H9 (cell line): ENCODE results near the gene TIMM8B. TPM values are rescaled to one million over a fixed set of nuclear protein-coding genes. Genes with fewer than 3 reads are reported as not detected.

ENCODE experiments used
- DNase-seq: peaks from one replicate; pipeline ENCODE4 v3.0.0-alpha.2; 2017
- H2AFZ ChIP-seq: one replicate; pipeline ENCODE4 v1.6.1; 2013; ENCODE audit warnings: mild to moderate bottlenecking, low read length, control low read depth, moderate library complexity
- H2AK5ac ChIP-seq: 2 replicates; pipeline ENCODE4 v1.6.1; 2013; ENCODE audit warnings: low read length, control low read depth, mixed read lengths; ENCODE audit not compliant: insufficient read length
- H2BK120ac ChIP-seq: one replicate; pipeline ENCODE4 v1.6.1; 2013; ENCODE audit warnings: low read depth, mild to moderate bottlenecking, low read length, control low read depth, inconsistent platforms; ENCODE audit not compliant: poor library complexity, severe bottlenecking
- H2BK12ac ChIP-seq: 2 replicates; pipeline ENCODE4 v1.6.1; 2013; ENCODE audit warnings: low read length, control low read depth, mixed read lengths, low read depth; ENCODE audit not compliant: insufficient read length
- H2BK15ac ChIP-seq: 2 replicates; pipeline ENCODE4 v1.6.1; 2013; ENCODE audit warnings: low read depth, low read length, control low read depth
- H2BK20ac ChIP-seq: one replicate; pipeline ENCODE4 v1.6.1; 2013; ENCODE audit warnings: low read depth, mild to moderate bottlenecking, low read length, control low read depth, inconsistent platforms; ENCODE audit not compliant: poor library complexity, severe bottlenecking
- H2BK5ac ChIP-seq: 2 replicates; pipeline ENCODE4 v1.6.1; 2013; ENCODE audit warnings: low read length, control low read depth, mixed read lengths; ENCODE audit not compliant: insufficient read length
- H3K14ac ChIP-seq: 2 replicates; pipeline ENCODE4 v1.6.1; 2013; ENCODE audit warnings: low read length, control low read depth; ENCODE audit not compliant: insufficient read depth
- H3K18ac ChIP-seq: 2 replicates; pipeline ENCODE4 v1.6.1; 2013; ENCODE audit warnings: low read depth, mild to moderate bottlenecking, mixed read lengths, low read length, control low read depth; ENCODE audit not compliant: insufficient read length
- H3K23ac ChIP-seq: 2 replicates; pipeline ENCODE4 v1.6.1; 2013; ENCODE audit warnings: low read length, control low read depth, mixed read lengths, low read depth; ENCODE audit not compliant: insufficient read length
- H3K23me2 ChIP-seq: 2 replicates; pipeline ENCODE4 v1.6.1; 2013; ENCODE audit warnings: low read depth, mild to moderate bottlenecking, mixed read lengths, low read length, control low read depth; ENCODE audit not compliant: insufficient read length, poor library complexity, severe bottlenecking
- H3K27ac ChIP-seq: 2 replicates; pipeline ENCODE4 v1.5.1; 2013; ENCODE audit warnings: low read length, control low read depth, mixed read lengths, low read depth; ENCODE audit not compliant: insufficient read length
- H3K27me3 ChIP-seq: 2 replicates; pipeline ENCODE4 v1.6.1; 2013; ENCODE audit warnings: low read length, control low read depth, inconsistent platforms; ENCODE audit not compliant: insufficient read depth
- H3K4ac ChIP-seq: 2 replicates; pipeline ENCODE4 v1.6.1; 2013; ENCODE audit warnings: low read depth, mild to moderate bottlenecking, control low read depth, inconsistent platforms, low read length, moderate library complexity
- H3K4me1 ChIP-seq: 2 replicates; pipeline ENCODE4 v1.6.1; 2013; ENCODE audit warnings: low read length, control low read depth, inconsistent platforms; ENCODE audit not compliant: insufficient read depth
- H3K4me2 ChIP-seq: 2 replicates; pipeline ENCODE4 v1.6.1; 2013; ENCODE audit warnings: low read length, control low read depth, mixed read lengths; ENCODE audit not compliant: insufficient read length, insufficient read depth
- H3K56ac ChIP-seq: 2 replicates; pipeline ENCODE4 v1.6.1; 2013; ENCODE audit warnings: low read depth, mild to moderate bottlenecking, mixed read lengths, low read length, control low read depth; ENCODE audit not compliant: insufficient read length
- H3K79me1 ChIP-seq: 2 replicates; pipeline ENCODE4 v1.6.1; 2013; ENCODE audit warnings: low read depth, mild to moderate bottlenecking, moderate library complexity, low read length, control low read depth, inconsistent platforms; ENCODE audit not compliant: insufficient read depth, poor library complexity, severe bottlenecking
- H3K79me2 ChIP-seq: 2 replicates; pipeline ENCODE4 v1.6.1; 2013; ENCODE audit warnings: low read length, control low read depth, inconsistent platforms; ENCODE audit not compliant: insufficient read depth
- H3K9ac ChIP-seq: 2 replicates; pipeline ENCODE4 v1.6.1; 2013; ENCODE audit warnings: low read length, control low read depth, mixed read lengths; ENCODE audit not compliant: insufficient read length; ENCODE audit errors: extremely low read depth
- H3K9me3 ChIP-seq: one replicate; pipeline ENCODE4 v1.6.1; 2013; ENCODE audit warnings: low read depth, low read length, inconsistent platforms; ENCODE audit not compliant: control insufficient read depth
- H3T11ph ChIP-seq: one replicate; pipeline ENCODE4 v1.6.1; 2013; ENCODE audit warnings: mild to moderate bottlenecking, low read length, control low read depth, inconsistent platforms
- H4K20me1 ChIP-seq: one replicate; pipeline ENCODE4 v1.6.1; 2013; ENCODE audit not compliant: control insufficient read depth, insufficient read length, insufficient read depth
- H4K5ac ChIP-seq: 2 replicates; pipeline ENCODE4 v1.6.1; 2013; ENCODE audit warnings: low read depth, mild to moderate bottlenecking, mixed read lengths, low read length, control low read depth; ENCODE audit not compliant: insufficient read length
- H4K8ac ChIP-seq: replicated peaks from 2 replicates; pipeline ENCODE4 v1.6.1; 2013; ENCODE audit warnings: low read length, control low read depth, mixed read lengths, low read depth; ENCODE audit not compliant: insufficient read length
- H4K91ac ChIP-seq: 2 replicates; pipeline ENCODE4 v1.6.1; 2013; ENCODE audit warnings: low read depth, mild to moderate bottlenecking, moderate library complexity, mixed read lengths, low read length, control low read depth; ENCODE audit not compliant: insufficient read length
- H3K27ac Mint-ChIP-seq, 3 experiments: 2 replicates in 2 of 3; 3 replicates in 1 of 3; pipeline ENCODE4 v1.8.0; 2020 to 2021; ENCODE audit warnings: mixed read lengths in 3 of 3, mild to moderate bottlenecking in 1 of 3, moderate library complexity in 1 of 3
- H3K27me3 Mint-ChIP-seq: 2 replicates; pipeline ENCODE4 v1.8.0; 2021; ENCODE audit warnings: low read depth, mild to moderate bottlenecking, moderate library complexity, mixed read lengths
- H3K36me3 Mint-ChIP-seq, 3 experiments: 2 replicates in 2 of 3; 3 replicates in 1 of 3; pipeline ENCODE4 v1.8.0; 2020 to 2021; ENCODE audit warnings: low read depth in 3 of 3, mixed read lengths in 3 of 3; ENCODE audit not compliant: insufficient read depth in 1 of 3
- H3K4me1 Mint-ChIP-seq, 2 experiments: 2 replicates each; pipeline ENCODE4 v1.8.0; 2020; ENCODE audit warnings: mixed read lengths in 2 of 2
- H3K4me3 Mint-ChIP-seq, 2 experiments: 2 replicates in 1 of 2; 3 replicates in 1 of 2; pipeline ENCODE4 v1.8.0; 2020 to 2021; ENCODE audit warnings: mild to moderate bottlenecking in 2 of 2, mixed read lengths in 2 of 2, moderate library complexity in 1 of 2
- H3K9me3 Mint-ChIP-seq, 2 experiments: 2 replicates in 1 of 2; 3 replicates in 1 of 2; pipeline ENCODE4 v1.8.0; 2020; ENCODE audit warnings: mild to moderate bottlenecking in 2 of 2, mixed read lengths in 2 of 2, moderate library complexity in 1 of 2
- WGBS: extraction: QIAGEN DNeasy Blood & Tissue Kit; methylation state at CpG from one replicate; pipeline ENCODE4 v1.1.7; 2013; ENCODE audit warnings: missing lambda C conversion rate, low lambda C conversion rate, mixed read lengths; ENCODE audit not compliant: insufficient read length; ENCODE audit errors: extremely low coverage; 5-methylcytosine and 5-hydroxymethylcytosine counted together
- total RNA-seq: library from RNA; stranded (reverse); gene quantifications from 2 replicates; pipeline ENCODE4 v1.2.1, GENCODE V29; 2021
- TF ChIP-seq, protein P1 (sequence below): fragments of 200-600 bp; sonication (generic); conservative IDR thresholded peaks from 3 replicates; pipeline ENCODE4 v1.8.0; 2021; ENCODE audit warnings: antibody characterized with exemption, mild to moderate bottlenecking

Gene TIMM8B
- total RNA-seq, 1 experiment from 2014 or later: 84.4 TPM

GRCh38 chr11:112062923-112063322 is 23.6 kb downstream of the TIMM8B start:
- WGBS: no CpG with 5 or more reads among the region's 1 CpG
- Histone ChIP-seq H3K14ac (no peak overlapping the region), H3K4me2 (no peak overlapping the region), H3K79me2 (no peaks in the 10 kb centered on the region), H3T11ph (no peak overlapping the region), H3K23me2 (no peaks in the 10 kb centered on the region), H2BK15ac (no peak overlapping the region), H4K91ac (no peak overlapping the region), H3K18ac (no peak overlapping the region), H3K79me1 (no peaks in the 10 kb centered on the region), H2AK5ac (no peak overlapping the region), H3K56ac (no peak overlapping the region), H3K27me3 (no peaks in the 10 kb centered on the region), H2BK12ac (no peak overlapping the region), H4K5ac (no peak overlapping the region), H3K9ac (no peak overlapping the region), H4K20me1 (no peaks in the 10 kb centered on the region), H4K8ac (no peak overlapping the region), H2BK5ac (no peak overlapping the region), H3K27ac (no peak overlapping the region), H2BK120ac (no peak overlapping the region), H3K23ac (no peak overlapping the region), H2BK20ac (no peak overlapping the region), H3K4me1 (no peaks in the 10 kb centered on the region), H3K9me3 (no peaks in the 10 kb centered on the region), H3K4ac (no peak overlapping the region), H2AFZ (no peak overlapping the region)
- Mint-ChIP-seq H3K4me1 (no peaks in the 10 kb centered on the region), H3K27ac (no peak overlapping the region), H3K27me3 (no peaks in the 10 kb centered on the region), H3K36me3 (peaks cover 9 to 41% (median 32%) of the 10 kb centered on the region in 3 experiments; a peak in 6 of 7 replicates), H3K4me3 (no peak overlapping the region), H3K9me3 (no peaks in the 10 kb centered on the region)
- DNase-seq: no peak
- TF ChIP-seq, protein P1, sequence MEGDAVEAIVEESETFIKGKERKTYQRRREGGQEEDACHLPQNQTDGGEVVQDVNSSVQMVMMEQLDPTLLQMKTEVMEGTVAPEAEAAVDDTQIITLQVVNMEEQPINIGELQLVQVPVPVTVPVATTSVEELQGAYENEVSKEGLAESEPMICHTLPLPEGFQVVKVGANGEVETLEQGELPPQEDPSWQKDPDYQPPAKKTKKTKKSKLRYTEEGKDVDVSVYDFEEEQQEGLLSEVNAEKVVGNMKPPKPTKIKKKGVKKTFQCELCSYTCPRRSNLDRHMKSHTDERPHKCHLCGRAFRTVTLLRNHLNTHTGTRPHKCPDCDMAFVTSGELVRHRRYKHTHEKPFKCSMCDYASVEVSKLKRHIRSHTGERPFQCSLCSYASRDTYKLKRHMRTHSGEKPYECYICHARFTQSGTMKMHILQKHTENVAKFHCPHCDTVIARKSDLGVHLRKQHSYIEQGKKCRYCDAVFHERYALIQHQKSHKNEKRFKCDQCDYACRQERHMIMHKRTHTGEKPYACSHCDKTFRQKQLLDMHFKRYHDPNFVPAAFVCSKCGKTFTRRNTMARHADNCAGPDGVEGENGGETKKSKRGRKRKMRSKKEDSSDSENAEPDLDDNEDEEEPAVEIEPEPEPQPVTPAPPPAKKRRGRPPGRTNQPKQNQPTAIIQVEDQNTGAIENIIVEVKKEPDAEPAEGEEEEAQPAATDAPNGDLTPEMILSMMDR: no peak
